Activated CD8-positive, alpha-beta memory T cell treated with anti-CD3 and anti-CD28 coated beads, Interleukin-2, amount 50 U/mL, for 1 hour (primary cell): ENCODE data around the gene MAML2.
A peak's percentile ranks its signal among the peaks of the same experiment; 100 is the strongest.

ENCODE experiments used
- DNase-seq: peaks from one replicate; pipeline ENCODE4 v3.0.0-alpha.2; 2020; ENCODE audit errors: extremely low read depth

The MAML2 gene

DNA sequence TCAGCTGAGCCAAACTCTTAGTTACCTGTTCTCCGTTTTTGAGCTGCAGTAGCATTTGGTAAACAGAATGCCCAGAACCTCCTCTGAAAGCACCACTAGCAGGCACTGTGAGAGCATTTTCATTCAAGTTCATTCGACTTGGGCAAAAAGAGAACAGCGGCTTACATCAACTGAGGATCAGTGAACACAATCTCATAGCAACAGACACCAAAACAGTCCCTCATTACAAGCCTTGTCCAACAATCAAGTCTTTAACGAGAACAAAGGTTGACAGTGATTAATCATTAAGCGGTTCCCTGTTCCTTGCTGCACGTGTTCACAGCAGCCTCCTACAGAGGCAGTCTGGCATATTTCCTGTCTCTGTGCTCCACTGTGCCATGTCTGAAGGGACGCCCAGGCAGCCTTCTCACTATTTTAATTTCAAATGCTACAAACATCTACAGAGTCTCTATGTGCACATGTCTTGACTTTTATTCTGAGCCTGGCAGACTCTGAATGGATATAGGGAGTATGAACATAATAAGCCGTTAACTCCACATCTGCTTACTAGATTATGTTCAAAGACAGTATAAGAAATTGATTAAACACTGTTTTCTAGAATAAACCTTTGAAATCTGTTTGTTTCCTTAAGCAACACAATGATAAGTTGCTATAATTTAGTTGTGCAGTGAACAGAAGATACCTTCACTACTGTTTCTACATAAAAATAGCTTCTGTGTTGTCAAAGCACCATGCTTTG, 330.7 kb downstream of the MAML2 start:
- DNase-seq: peak; percentile 56

DNA sequence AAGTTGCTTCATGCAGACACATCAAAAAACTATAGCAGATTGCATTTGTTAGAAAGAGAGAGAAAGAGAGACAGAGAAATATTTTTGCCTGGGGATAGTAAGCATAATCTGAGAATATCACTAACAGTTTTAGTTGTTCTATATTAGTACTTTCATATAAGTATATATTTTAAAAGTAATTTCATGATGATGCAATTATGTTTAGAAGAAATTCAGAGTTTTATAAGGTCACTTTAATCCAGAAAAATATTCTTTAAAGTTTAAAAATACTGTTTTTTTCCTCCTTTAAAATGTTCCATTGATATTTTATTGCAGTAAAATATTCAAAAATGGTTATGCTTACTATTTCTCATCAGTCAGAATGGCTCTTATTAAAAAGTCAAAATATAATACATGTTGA, 332.3 kb downstream of the MAML2 start:
- no peak for DNase-seq

DNA sequence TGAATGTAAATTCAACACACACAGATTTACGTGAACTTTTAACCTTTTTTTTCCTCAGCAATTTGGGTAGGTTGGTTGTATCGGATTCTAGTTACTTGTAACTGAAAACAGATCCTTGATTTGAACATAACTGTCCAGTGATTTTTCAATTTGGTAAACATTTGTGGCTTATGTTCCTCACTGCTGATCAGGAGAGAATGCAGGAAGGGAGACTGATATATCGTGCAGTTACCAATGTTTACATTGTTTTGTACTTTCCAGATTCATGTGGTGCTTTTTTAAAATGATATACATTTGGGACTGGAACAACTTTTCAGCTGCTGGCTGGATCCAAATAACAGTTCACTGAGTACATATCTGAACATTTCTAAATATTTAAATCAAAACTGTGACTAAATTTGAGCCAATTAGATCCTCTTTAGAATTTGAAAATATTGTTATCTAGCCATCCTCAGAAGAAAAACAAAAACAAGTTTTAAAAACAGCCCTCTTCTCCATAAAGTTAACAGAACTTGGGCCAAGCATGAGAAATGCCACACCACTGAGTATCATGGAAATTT, 334.8 kb downstream of the MAML2 start:
- DNase-seq: no peak

DNA sequence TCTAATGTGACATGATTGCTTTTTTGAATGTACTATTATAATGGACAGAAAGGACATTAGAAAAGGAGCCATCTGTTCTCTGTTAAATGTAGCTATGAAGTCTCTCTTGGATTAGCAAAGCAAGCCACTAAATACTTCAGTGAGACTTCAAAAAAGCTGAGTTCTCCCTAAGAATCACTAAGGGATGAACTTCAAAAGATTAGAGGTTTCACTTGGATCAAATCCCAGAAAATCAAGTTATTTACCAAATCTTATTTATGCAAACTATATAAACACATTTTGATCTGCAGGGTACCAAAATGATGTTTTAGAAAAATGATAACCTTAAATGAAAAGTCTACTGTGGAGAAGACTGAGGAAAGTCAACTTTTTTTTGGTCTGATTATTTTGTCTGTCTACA, 337.0 kb downstream of the MAML2 start:
- DNase-seq: no peak

DNA sequence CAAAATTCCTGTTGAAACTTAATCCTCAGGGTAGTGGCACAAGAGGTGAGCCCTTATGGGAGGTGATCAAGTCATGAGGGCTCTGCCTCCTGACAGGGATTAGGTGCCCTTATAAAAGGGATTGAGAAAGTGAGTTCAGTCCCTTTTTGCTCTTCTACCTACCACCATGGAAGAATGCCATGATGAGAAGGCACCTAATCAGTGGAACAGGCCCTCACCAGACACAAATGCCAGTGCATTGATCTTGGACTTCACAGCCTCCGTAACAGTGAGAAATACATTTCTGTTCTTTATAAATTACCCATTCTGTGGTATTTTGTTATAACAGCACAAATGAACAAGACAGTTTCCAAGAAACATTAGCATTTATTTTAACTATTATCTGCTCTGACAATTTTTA, 338.1 kb downstream of the MAML2 start:
- no peak for DNase-seq

DNA sequence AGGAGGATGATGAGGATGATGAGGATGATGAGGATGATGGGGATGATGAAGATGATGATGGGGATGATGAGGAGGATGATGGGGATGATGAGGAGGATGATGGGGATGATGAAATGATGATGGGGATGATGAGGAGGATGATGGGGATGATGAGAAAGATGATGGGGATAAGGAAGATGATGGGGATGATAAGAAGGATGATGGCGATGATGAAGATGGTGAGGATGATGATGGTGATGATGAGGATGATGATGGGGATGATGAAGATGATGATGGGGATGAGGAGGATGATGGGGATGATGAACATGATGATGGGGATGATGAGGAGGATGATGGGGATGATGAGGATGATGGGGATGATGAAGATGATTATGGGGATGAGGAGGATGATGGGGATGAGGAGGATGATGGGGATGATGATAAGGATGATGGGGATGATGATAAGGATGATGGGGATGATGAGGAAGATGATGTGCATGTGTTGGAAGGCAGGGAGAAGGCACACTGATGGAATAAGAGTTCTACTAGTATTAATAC, 340.2 kb downstream of the MAML2 start:
- DNase-seq: no peak

DNA sequence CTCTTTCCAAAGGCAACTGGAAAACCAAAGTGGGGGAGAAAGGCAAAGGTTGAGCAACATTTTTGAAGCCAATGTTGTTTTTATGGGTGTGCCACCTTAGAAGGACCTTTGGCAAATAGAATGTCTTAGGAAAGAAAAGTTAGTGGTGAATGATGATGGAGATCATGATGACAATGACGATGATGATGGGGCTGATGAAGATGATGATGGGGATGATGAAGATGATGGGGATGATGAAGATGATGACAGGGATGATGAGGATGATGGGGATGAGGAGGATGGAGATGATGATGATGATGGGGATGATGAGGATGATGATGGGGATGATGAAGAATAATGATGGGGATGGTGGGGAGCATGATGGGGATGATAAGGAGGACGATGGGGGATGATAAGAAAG, 340.7 kb downstream of the MAML2 start:
- DNase-seq: no peak

DNA sequence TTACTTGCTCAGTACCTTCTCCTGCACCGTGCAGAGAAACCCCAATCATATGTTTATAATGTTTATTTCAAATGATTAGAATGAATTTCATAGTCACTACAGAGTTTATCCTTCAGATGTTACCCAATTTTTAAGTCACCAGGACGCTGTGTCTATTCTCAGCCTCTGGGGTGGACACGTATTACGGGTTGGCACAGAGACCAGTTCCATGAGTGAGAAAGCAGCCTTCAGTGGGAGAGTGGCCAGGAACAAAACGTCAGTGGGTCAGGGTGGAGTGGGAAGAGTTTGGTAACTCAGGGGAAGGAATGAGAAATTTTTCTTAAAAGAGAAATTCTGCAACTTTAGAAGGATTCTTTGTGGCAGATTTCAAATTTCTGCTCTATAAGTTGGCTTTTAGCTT, 342.0 kb downstream of the MAML2 start:
- DNase-seq: no peak

DNA sequence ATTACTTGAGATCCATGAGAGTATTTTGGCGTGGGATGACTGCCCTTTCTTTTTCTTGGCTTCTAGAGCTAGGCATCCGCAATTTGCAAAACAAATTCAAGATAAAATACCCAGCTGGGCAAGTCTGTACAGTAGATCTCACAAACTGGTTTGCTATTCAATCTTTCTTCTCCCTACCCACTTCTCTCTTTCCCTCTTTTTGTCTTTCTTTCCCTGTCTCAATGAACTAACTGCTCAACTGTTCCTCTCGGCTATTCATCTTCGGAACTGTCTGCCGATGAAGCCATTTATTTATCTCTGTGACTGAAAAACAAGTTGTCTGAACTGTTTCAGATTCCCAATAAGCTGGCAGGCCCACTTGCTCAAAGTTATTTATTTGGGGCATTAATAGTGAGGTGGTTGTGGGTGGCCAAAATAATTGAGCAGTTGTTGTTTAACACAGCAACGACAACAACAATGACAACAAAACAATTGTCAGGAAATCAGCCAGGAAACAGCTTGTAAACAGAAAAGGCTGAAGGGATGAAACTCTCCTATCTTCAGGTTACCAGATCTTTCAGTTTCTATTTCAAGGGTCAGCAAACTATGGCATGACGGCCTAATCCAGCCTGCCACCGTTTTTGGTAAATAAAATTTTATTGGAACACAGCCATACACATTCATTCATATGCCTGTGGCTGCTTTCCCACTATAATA, 343.1 kb downstream of the MAML2 start:
- DNase-seq: no peak

DNA sequence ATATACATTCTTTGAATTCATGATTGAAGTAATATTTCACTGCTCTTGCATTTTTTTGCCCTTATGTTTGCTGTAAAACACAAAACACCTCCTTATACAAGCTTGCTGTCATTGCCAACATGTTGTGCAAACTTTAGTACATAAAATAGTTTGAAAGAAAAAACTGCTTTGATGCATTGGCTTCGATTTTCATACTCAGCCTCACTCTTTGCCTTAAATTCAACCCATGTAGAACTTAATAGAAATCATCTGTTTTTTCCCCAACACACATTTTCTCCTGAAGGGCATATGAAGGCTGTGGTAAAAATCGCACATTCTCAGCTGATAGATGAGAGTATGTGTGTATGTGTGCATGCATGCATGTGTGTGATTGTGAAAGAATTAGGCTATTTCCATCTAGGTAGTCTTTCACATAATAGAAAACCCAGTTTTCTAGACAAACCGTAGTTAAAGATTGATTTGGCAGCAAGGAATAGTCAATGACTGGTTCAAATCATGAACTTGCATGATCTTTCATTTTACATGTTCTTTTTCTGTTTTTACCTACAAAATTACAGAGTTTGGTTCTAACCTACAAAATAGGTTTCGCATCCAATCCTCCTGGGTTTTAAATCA, 346.3 kb downstream of the MAML2 start:
- no peak for DNase-seq

DNA sequence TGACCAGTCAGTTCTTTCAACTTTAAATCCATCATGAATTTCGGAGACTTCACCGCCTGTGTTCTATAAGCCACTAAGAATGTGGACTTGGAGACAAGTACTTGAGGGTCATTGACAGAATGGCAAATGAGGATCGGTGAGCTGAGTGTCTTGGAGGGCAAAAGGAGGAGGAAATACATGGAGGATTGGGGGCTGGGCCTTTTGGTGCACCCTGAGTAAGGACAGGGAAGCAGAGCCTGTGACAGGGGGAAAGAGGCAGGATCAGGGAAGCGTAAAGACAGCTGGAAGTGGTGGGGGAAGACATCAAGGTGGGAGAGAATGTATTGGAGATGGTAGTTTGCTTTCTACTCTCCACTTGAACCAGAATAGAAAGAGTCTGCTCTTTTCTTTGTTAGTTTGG, 348.7 kb downstream of the MAML2 start:
- DNase-seq: no peak

DNA sequence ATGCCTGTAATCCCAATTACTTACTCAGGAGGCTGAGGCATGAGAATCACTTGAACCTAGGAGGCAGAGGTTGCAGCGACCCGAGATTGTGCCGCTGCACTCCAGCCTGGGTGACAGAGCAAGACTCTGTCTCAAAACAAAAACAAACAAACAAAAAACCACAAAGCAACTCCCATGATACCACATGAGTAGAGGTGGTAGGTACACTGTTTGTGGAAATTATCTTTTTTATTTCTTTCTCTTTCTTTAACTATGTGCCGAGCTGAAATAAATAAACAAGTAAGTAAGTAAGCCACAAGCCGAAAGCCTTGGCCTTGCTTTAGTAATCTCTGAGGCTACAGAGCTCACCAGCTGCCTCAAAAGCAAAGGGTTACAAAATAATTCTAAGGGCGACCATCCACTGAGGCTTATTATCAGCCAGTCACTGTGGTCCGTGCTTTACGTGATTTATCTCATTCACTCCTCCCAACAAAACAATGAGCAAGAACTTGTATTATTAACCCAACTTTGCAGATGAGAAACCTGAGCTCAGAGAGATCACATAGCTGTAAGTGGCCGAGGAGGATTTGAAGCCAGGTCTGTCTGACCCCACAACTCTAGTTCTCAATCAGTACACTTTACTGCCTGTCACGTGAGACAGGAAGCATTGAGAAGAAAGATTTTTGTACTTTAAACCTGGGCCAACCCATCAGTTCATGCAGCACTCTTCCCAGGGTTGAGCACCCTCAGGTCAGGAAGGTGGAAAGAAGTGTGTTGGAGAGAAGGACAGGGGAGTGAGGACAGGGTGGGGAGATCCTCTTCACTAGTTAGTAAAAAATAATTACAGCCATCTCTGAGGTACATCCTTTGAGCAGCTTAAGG, 349.3 kb downstream of the MAML2 start:
- no peak for DNase-seq

DNA sequence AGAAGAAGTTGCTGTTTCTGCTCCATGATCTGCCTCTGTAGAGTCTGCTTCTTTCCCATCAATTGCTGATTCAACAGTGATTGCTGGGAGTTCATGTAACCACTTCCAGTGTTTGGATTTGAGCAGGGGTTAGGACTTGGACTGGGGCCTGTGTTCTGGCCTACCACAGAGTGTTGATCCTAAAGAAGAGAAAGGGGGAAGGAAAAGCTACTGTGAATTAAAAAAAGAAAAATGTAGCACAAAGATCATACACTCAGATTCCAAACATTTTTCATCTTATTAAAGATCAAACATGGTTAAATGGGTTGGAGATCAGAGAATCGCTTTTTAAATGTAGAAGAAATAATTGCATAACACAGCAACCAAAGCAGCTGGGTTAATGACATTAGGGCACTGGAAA, 351.4 kb downstream of the MAML2 start:
- DNase-seq: no peak

DNA sequence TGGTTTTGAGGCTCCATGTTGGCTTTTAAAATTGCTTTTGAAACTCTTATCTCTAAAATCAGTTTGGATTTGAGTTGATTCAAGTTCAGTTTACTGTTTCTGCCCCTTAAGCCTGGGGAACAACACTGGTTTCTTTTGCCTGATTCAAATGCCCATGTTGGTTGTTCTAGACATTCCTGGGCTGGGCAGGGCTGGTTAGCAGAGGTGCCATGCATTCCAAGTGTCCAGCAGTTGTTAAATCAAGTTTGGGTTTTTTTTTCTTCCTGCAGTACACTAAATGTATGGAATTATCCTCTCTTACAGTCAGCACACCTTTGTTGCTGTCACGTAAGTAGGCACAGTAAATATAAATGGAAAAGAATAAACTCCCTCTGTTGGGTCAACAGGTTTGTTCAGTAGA, 351.9 kb downstream of the MAML2 start:
- no peak for DNase-seq

DNA sequence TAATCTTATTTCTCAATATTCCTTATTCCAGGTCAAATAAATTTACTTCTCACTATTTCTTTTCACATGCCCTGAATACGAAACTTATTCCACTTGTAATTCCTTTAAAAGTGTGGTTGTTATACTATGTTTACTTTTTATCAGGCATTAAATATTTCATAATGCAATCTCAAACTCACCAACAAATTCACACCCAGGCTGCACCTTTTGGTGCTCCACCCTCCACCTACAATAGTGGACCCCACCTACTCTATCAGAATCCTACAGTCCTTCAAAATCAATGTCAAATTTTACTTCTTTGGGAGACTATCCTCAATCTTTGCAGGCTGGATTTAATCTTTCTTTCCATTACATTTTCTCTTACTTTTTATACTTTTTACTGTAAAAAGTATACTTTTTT, 353.2 kb downstream of the MAML2 start:
- no peak for DNase-seq

DNA sequence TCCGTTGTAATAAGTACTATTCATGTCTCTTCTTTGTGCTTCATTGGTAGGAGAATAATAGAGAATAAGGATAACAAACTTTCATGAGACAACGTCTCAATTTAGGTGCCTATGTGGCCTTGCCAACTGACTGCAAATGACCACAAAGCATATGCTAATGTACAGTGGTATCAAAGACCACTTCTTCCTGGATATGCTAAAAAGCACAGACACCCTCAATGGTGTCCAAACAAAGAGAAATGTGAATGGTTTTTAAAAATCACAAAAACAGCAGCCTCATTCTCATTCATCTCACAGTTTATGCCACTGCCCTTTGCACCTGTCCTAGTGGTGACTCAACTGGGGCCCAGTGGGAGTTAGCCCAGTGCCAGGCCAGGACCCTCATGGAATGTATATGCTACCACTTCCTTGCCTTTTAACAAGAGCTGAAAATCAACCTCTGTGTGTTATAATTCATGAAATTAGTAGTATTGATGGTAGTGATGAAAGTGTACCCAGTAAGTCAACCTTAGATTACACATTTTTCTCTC, 353.9 kb downstream of the MAML2 start:
- DNase-seq: no peak

DNA sequence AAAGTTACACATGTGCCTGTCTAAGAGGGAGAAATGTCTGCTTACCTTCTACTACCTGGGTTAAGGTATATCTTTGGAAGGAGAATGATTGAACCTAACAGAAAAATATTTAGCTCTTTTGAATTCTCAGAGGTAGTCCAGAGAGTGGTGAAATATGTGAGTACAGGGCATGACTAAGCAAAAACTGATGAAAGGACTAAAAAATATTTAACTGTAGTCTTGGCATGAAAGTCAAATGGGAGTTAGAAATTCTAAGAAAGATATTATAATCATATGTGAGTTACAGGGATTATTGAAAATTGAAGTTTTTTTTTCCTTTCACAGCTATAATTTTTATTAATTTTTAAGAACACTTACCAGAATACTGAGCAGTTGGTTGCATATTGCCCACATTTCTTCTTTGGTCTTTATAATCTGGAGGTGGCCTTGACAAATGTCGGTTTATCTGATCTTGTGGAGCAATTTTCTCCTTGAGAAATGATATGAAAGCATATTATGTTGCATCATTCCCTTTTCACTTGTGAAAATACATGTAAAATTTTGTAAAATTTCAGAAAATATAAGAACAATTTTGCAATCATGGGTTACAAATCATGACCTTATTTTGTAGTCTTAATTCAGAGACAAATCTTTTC, 357.7 kb downstream of the MAML2 start:
- DNase-seq: no peak

DNA sequence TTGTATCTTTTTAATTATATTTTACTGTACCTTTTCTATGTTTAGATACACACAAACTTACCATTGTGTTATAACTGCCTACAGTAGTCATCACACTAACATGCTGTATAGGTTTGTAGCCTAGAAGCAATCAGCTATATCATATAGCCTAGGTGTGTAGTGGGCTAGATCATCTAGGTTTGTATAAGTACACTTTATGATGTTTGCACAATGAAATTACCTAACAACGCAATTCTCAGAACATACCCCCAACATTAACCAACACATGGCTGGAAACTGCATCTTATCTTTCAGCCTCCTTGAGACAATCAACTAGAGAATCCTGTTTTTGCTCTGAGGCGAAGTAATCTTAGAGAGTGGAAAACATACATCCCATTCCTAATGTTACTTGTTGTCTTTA, 358.9 kb downstream of the MAML2 start:
- no peak for DNase-seq

DNA sequence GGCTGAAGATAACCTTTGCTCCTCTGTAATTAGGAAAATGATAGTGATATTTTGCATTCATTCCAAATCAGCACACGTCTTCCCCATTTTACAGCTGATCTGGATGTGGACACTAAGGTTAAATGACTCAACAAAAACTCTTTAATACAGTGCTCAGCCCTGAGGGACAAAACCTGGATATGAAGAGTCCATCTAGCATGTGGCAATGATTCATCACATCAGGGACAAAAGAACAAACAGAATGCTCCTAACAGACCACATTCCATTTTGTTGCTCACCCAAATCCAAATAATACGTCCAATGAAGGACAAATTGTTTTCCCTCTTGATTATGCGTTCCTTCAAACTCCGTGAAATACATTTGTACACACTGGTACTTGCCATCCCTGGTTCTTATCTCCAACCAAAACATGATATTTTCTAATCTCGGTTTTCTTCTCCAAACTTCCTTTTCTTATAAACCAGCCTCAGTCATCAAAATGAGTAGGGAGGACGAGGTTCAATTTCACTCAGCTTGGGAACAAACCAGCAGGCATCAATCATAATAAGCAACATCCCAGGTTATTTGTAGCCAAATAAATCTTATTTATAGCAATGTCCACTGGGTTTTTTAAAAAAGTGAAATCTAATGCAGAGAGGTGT, 365.3 kb downstream of the MAML2 start:
- DNase-seq: no peak

DNA sequence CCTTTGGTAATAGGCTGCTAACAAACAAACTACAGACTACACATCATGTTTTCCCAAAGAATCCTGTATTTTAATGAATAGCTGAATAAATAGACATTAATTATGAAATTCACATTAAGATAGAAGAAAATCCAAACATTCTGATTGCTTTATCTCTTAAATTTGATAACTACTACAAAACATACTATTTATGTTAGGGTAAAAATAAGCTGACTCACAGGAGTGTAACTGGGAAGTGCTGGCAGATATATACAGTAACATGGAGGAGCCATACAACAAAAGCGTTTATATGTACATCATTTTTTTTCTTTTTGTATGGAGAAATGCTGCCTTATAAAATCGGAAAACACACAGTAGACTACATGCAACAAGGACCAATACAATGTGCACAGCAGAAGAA, 366.4 kb downstream of the MAML2 start:
- DNase-seq: no peak
